ENCODE results near the gene KIF2A. TPM values are rescaled to one million over a fixed set of nuclear protein-coding genes. Genes with fewer than 3 reads are reported as not detected.

Gene KIF2A
- total RNA-seq, 2 experiments from 2014 or later: 250 to 251 TPM

Other genes starting within 250 kb of the KIF2A start
- gene DIMT1, start 97.7 kb downstream of the KIF2A start, total RNA-seq: 10 to 100 TPM; 28.9 to 33.6 TPM
- gene IPO11, start 106.6 kb downstream of the KIF2A start, total RNA-seq: 10 to 100 TPM; 23.8 to 23.9 TPM

All from activated CD4-positive, alpha-beta memory T cell treated with anti-CD3 and anti-CD28 coated beads, Interleukin-2, amount 10 ng/mL, durations not matched to agents 7 days and 5 days (primary cell).